MCF 10A (cell line): ENCODE data around the gene FNIP2. TPM values are rescaled to one million over a fixed set of nuclear protein-coding genes. Genes with fewer than 3 reads are reported as not detected.

ENCODE experiments used
- BruUV-seq: library from RNA; stranded (reverse); fragments of 400-500 nt; replicated peaks from 2 replicates; lab custom pipeline; 2021; lab: Mats Ljungman, UMichigan
- CTCF ChIA-PET: fragments of 300-600 bp; sonication (Branson Sonifier 250); formaldehyde crosslinking; extraction: SDS; loops from one replicate; lab custom pipeline; 2021; ENCODE audit warnings: antibody characterized with exemption, inconsistent platforms; lab: Yijun Ruan, JAX
- POLR2A ChIA-PET: fragments of 300-600, 350-650 bp; sonication (Branson Sonifier 250); formaldehyde crosslinking; extraction: SDS; loops from one replicate; lab custom pipeline; 2020; ENCODE audit warnings: antibody characterized with exemption, inconsistent platforms; lab: Yijun Ruan, JAX
- DNase-seq: peaks from one replicate; pipeline ENCODE4 v3.0.0-alpha.2; 2018; ENCODE audit not compliant: unreplicated experiment
- H3K27ac Mint-ChIP-seq: one replicate; pipeline ENCODE4 v1.8.0; 2022; ENCODE audit warnings: mild to moderate bottlenecking, low read depth, mixed read lengths; ENCODE audit not compliant: unreplicated experiment
- H3K27me3 Mint-ChIP-seq: one replicate; pipeline ENCODE4 v1.8.0; 2022; ENCODE audit warnings: mixed read lengths; ENCODE audit not compliant: insufficient read depth, unreplicated experiment
- H3K36me3 Mint-ChIP-seq: one replicate; pipeline ENCODE4 v1.8.0; 2022; ENCODE audit warnings: mild to moderate bottlenecking, moderate library complexity, mixed read lengths; ENCODE audit not compliant: insufficient read depth, unreplicated experiment
- H3K4me1 Mint-ChIP-seq: one replicate; pipeline ENCODE4 v1.8.0; 2022; ENCODE audit warnings: mixed read lengths; ENCODE audit not compliant: insufficient read depth, unreplicated experiment
- H3K4me3 Mint-ChIP-seq: one replicate; pipeline ENCODE4 v1.8.0; 2022; ENCODE audit warnings: mild to moderate bottlenecking, moderate library complexity, mixed read lengths; ENCODE audit not compliant: unreplicated experiment
- H3K9me3 Mint-ChIP-seq: one replicate; pipeline ENCODE4 v1.8.0; 2022; ENCODE audit warnings: mixed read lengths; ENCODE audit not compliant: unreplicated experiment
- CTCF ChIP-seq: fragments of 200-600 bp; IDR thresholded peaks from one replicate; pipeline ENCODE4 v1.8.0; 2022; ENCODE audit warnings: antibody characterized with exemption, mild to moderate bottlenecking; ENCODE audit not compliant: unreplicated experiment
- intact Hi-C: fragments of 100-400 bp; cut with micrococcal nuclease; formaldehyde crosslinking; loops from 2 replicates; pipeline ENCODE4 v1.14.1; 2022
- total RNA-seq: library from RNA; stranded (reverse); gene quantifications from 2 replicates; pipeline ENCODE4 v1.2.3, GENCODE V29; 2022

FNIP2 gene
- total RNA-seq, 1 experiment from 2014 or later = 6.4 TPM

DNA sequence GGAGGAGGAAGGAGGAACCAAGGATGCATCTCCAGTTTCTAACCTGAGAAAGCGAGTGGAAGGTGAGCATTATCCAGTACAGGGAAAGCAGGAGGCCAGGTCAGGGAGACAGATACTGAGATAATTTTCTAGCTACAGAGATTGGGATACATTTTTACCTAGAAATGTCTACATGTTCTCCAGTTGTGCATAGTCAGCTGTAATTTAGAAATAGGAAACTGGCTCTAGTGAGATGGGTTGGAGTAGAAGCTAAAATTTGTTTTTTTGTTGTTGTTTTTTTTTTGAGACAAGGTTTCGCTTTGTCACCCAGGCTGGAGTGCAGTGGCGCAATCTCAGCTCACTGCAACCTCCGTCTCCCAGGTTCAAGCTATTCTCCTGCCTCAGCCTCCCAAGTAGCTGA lies 71.3 kb downstream of the FNIP2 start:
- Mint-ChIP-seq H3K9me3 (no peaks in the 10 kb centered on the region), H3K27me3 (no peaks in the 10 kb centered on the region), H3K36me3 (no peaks in the 10 kb centered on the region), H3K4me1 (no peaks in the 10 kb centered on the region), H3K27ac (no peak overlapping the region), H3K4me3 (no peak overlapping the region)
- POLR2A ChIA-PET = no interaction called here
- TF ChIP-seq CTCF = no peak
- CTCF ChIA-PET = interaction anchor here (0.6 to 2.2 kb wide), 4 partner anchors 10 to 102 kb away, joined by 3 to 13 read pairs (median 9); no protein-coding TSS in a partner anchor
- BruUV-seq = no TSS peak
- intact Hi-C loops = no loop called here
- DNase-seq = no peak

- no TSS peak for BruUV-seq
- DNase-seq = no peak
- no peak overlapping the region for H3K27ac Mint-ChIP-seq
- H3K4me3 Mint-ChIP-seq = no peak overlapping the region
- no peaks in the 10 kb centered on the region for H3K36me3 Mint-ChIP-seq
- ChIA-PET CTCF (interaction anchor here (0.9 to 1.5 kb wide), 4 partner anchors 8 to 17 kb away, joined by 4 to 13 read pairs (median 6); no protein-coding TSS in a partner anchor), POLR2A (no interaction called here)
- no peaks in the 10 kb centered on the region for H3K27me3 Mint-ChIP-seq
- no peaks in the 10 kb centered on the region for H3K9me3 Mint-ChIP-seq
- no peak for TF ChIP-seq CTCF
- intact Hi-C loops = no loop called here
- no peaks in the 10 kb centered on the region for H3K4me1 Mint-ChIP-seq
These were observed 72.7 kb downstream of the FNIP2 start for GRCh38 chr4:158841540-158841939.

- ChIA-PET CTCF (interaction anchor here (0.6 to 2.7 kb wide), 5 partner anchors 11 to 358 kb away, joined by 3 to 8 read pairs (median 7); no protein-coding TSS in a partner anchor), POLR2A (interaction anchor here (1.0 to 1.1 kb wide), 2 partner anchors 71 to 122 kb away, joined by 3 read pairs; partner anchors contain the start of gene PPID)
- no peak overlapping the region for H3K4me3 Mint-ChIP-seq
- no peak for DNase-seq
- no peaks in the 10 kb centered on the region for H3K27me3 Mint-ChIP-seq
- intact Hi-C loops = no loop called here
- H3K4me1 Mint-ChIP-seq = no peaks in the 10 kb centered on the region
- H3K9me3 Mint-ChIP-seq = no peaks in the 10 kb centered on the region
- no peaks in the 10 kb centered on the region for H3K36me3 Mint-ChIP-seq
- no TSS peak for BruUV-seq
- no peak overlapping the region for H3K27ac Mint-ChIP-seq
- TF ChIP-seq CTCF = no peak
These were observed 76.7 kb downstream of the FNIP2 start for GRCh38 chr4:158845311-158846041.

- BruUV-seq = no TSS peak
- DNase-seq = no peak
- ChIA-PET POLR2A (no interaction called here), CTCF (interaction anchor here (1.0 to 2.1 kb wide), 2 partner anchors 10 to 117 kb away, joined by 4 to 8 read pairs; no protein-coding TSS in a partner anchor)
- no peaks in the 10 kb centered on the region for H3K4me1 Mint-ChIP-seq
- H3K27me3 Mint-ChIP-seq = no peaks in the 10 kb centered on the region
- no peaks in the 10 kb centered on the region for H3K36me3 Mint-ChIP-seq
- no peak for TF ChIP-seq CTCF
- H3K27ac Mint-ChIP-seq = no peak overlapping the region
- intact Hi-C loops = no loop called here
- H3K4me3 Mint-ChIP-seq = no peak overlapping the region
- H3K9me3 Mint-ChIP-seq = no peaks in the 10 kb centered on the region
These were observed 78.7 kb downstream of the FNIP2 start for GRCh38 chr4:158847535-158847934.
